ENCODE results near the gene SNX33. TPM values are rescaled to one million over a fixed set of nuclear protein-coding genes. Genes with fewer than 3 reads are reported as not detected.

SNX33 gene
- total and polyA plus RNA-seq, 9 donors, result 16.0 to 37.3 (median 28.3) TPM

DNA sequence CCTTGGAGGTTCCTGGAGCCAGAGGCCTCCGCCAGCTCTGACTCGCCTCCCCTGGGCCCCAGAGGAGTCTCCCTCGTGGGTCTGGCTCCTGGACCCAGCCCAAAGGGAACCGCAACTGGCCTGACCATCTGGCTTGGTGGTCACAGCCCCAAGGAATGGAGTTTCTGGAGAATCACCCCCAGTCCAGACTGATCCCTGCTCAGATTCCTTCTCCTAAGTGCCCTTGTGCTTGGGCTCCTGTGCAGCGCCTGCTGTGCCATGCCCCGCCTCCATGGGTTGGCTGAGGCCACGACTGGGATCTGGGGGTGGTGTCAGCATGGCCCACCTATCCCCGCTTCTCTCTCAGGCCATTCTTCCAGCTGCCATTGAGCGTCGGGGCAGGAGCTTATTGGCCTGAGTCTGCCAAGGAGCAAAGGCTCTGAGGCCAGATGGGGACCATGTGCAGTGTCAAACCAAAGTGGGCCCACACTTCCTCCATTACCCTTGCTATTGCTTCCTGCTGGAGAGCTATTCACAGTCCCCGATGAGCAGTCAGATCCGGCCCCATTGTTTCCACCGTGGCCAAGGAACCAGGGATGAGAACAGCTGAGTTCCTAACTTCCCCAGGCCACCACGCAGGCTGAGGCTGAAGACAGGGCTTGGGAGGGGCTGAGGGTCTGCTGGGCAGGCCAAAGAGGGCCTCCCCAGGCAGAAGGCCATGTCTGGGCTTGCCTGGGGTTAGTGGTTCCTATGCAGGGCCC, 46.0 kb downstream of the SNX33 start:
- Histone ChIP-seq H3K27me3 (no peaks in the 10 kb centered on the region), H3K27ac (peak overlapping the region in 1 of 2 donors; percentile 61), H3K4me1 (ENCODE audit: insufficient read depth) (peaks cover 15% of the 10 kb centered on the region), H3K9me3 (no peaks in the 10 kb centered on the region), H3K4me3 (no peak overlapping the region), H3K36me3 (no peaks in the 10 kb centered on the region)
- no peak for TF ChIP-seq POLR2A (IDR thresholded peaks at IDR 0.05)
- TF ChIP-seq, protein P1, sequence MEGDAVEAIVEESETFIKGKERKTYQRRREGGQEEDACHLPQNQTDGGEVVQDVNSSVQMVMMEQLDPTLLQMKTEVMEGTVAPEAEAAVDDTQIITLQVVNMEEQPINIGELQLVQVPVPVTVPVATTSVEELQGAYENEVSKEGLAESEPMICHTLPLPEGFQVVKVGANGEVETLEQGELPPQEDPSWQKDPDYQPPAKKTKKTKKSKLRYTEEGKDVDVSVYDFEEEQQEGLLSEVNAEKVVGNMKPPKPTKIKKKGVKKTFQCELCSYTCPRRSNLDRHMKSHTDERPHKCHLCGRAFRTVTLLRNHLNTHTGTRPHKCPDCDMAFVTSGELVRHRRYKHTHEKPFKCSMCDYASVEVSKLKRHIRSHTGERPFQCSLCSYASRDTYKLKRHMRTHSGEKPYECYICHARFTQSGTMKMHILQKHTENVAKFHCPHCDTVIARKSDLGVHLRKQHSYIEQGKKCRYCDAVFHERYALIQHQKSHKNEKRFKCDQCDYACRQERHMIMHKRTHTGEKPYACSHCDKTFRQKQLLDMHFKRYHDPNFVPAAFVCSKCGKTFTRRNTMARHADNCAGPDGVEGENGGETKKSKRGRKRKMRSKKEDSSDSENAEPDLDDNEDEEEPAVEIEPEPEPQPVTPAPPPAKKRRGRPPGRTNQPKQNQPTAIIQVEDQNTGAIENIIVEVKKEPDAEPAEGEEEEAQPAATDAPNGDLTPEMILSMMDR (IDR thresholded peaks at IDR 0.05), result no peak
- TF ChIP-seq EP300 (IDR thresholded peaks at IDR 0.05), result no peak
- 21 to 33% (median 28%) methylated on average over 14 of the region's 14 CpGs for WGBS, 3 donors
- intact Hi-C loops (cut with DNase I), result loop anchor here in 1 of 4 donors (10.0 kb wide), 1 partner anchor 329 kb away; the partner anchor contains the start of gene MAN2C1
- peak in 2 of 5 donors; percentile 41 to 43 for DNase-seq

DNA sequence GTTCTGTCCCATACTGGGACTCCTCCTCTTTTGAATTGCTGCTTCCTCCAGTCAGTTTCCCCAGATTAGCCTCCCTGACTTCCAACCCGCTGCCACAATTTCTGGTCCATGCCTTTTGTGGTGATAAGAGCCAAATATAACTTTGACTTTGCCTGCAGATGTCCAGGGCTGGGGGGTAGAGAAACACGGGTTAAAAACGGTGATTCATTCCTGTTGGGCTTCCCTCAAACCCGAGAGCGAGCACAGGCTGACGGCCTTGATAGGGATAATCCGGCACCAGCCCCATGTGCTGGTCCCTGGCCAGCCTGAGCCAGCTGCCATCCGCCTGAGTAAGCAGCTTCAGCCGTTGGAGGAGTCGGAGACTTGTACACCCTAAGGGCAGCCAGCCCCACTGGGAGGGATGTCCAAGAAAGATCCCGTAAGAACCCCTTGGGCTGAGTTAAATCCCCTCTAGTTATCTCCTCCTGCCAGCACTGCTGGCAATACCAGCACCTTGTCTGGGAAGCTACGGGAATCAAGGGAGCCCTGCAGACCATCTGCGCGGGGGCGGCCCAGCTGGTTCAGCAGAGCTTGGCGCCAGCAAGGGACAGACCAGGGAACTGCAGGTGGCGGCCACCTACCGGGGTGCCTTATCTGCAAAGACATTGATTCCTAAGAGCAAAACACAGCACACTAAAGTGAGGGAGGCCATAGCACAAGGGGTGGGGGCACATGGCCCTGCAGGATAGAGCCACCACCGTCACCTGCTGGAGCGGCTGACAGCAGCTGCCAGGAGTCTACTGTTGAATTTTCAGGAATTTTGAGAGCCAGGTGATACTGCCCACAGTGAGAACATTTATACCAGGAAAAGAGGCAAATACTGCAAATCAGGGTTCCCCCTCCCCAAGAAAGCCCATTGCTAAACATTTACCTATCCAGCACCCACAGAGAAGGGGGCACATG, 46.8 kb downstream of the SNX33 start:
- DNase-seq, result peak; percentile 86 to 91 (median 88)

DNA sequence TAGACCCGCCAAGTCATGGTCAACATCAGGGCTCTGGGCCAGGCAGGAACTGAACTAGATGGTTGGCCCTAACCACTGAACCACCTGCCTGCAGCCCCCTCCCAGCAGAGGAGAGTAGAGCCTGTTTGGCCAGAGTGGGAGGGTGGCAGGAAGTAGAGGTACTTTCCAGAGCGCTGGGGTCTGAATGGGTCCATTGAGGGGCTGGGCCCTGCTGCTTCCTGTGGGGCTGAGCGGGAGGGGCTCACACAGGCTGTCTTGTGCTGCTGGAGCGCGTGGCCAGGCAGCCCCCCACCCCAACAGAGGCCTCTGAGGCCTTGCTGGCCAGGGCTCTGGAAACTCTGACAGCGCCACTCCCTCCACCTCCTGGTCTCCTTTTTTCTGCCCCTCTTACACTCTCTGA, 47.5 kb downstream of the SNX33 start:
- peak in 2 of 5 donors; percentile 43 to 44 for DNase-seq
- 57 to 80% (median 80%) methylated on average over 6 of the region's 6 CpGs for WGBS, 3 donors
- Histone ChIP-seq H3K9me3 (no peaks in the 10 kb centered on the region), H3K4me1 (ENCODE audit: insufficient read depth) (peaks cover 17% of the 10 kb centered on the region), H3K36me3 (no peaks in the 10 kb centered on the region), H3K27ac (no peak overlapping the region), H3K27me3 (no peaks in the 10 kb centered on the region), H3K4me3 (no peak overlapping the region)
- intact Hi-C loops (cut with DNase I), result loop anchor here in 1 of 4 donors (10.0 kb wide), 1 partner anchor 330 kb away; the partner anchor contains the start of gene MAN2C1
- TF ChIP-seq EP300 (IDR thresholded peaks at IDR 0.05), result no peak
- TF ChIP-seq, protein P1 (IDR thresholded peaks at IDR 0.05), result no peak
- TF ChIP-seq POLR2A (IDR thresholded peaks at IDR 0.05), result no peak

More for the DNA sequence above, 46.8 kb downstream of the SNX33 start:
- intact Hi-C loops (cut with DNase I), result loop anchor here in 1 of 4 donors (10.0 kb wide), 1 partner anchor 330 kb away; the partner anchor contains the start of gene MAN2C1
- Histone ChIP-seq H3K4me1 (ENCODE audit: insufficient read depth) (peaks cover 15% of the 10 kb centered on the region), H3K9me3 (no peaks in the 10 kb centered on the region), H3K4me3 (no peak overlapping the region), H3K27me3 (no peaks in the 10 kb centered on the region), H3K36me3 (no peaks in the 10 kb centered on the region), H3K27ac (peak overlapping the region in 1 of 2 donors; percentile 61)
- 11 to 18% (median 11%) methylated on average over 17 to 20 of the region's 20 CpGs for WGBS, 3 donors
- TF ChIP-seq, protein P1 (IDR thresholded peaks at IDR 0.05), result peak in 1 of 3 donors; percentile 20
- no peak for TF ChIP-seq EP300 (IDR thresholded peaks at IDR 0.05)
- TF ChIP-seq POLR2A (IDR thresholded peaks at IDR 0.05), result no peak

DNA sequence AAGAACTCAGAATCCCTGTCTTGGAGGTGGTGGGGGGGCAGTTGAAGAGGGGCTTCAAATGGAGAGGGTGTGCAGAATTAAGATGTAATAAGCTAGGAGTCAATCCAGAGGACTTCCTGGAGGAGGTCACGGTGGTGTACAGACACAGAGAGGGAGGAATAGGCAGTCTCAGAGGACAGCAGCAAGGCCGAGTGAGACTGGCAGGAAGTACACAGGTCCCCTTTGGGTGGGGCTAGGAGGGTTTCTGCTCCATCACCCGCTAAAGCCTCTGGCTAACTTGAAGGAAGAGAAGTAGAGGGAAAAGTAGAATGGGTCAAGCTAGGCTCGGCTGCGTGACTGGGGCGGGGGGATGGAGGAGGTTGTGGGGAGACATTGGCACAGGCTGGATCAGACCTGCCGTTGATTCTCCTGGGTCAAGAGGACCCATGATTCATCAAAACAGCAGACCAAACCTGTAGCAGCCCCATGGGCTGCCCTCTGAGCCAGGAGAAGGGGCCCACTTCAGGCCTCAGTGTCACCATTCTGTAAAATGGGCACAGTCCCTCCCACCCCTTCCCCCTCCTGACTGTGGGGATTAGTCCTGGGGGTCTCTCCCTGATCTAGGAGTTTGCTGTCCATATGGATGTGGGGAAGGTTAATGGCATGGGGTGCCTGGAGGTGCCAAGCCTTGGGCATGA, 48.1 kb downstream of the SNX33 start:
- TF ChIP-seq EP300 (IDR thresholded peaks at IDR 0.05), result no peak
- no peak for TF ChIP-seq POLR2A (IDR thresholded peaks at IDR 0.05)
- TF ChIP-seq, protein P1 (IDR thresholded peaks at IDR 0.05), result no peak
- H3K9me3 ChIP-seq, result no peaks in the 10 kb centered on the region
- intact Hi-C loops (cut with DNase I), result loop anchor here in 1 of 4 donors (10.0 kb wide), 1 partner anchor 331 kb away; the partner anchor contains the start of gene MAN2C1
- 71 to 77% (median 73%) methylated on average over 7 of the region's 7 CpGs for WGBS, 3 donors
- no peak overlapping the region for H3K4me3 ChIP-seq
- no peaks in the 10 kb centered on the region for H3K27me3 ChIP-seq
- peaks cover 20% of the 10 kb centered on the region for H3K4me1 ChIP-seq (ENCODE audit: insufficient read depth)
- peak in 1 of 5 donors; percentile 30 for DNase-seq
- H3K27ac ChIP-seq, result no peak overlapping the region
- H3K36me3 ChIP-seq, result no peaks in the 10 kb centered on the region
